ENCODE data around the gene RAB22A.

The RAB22A gene

DNA sequence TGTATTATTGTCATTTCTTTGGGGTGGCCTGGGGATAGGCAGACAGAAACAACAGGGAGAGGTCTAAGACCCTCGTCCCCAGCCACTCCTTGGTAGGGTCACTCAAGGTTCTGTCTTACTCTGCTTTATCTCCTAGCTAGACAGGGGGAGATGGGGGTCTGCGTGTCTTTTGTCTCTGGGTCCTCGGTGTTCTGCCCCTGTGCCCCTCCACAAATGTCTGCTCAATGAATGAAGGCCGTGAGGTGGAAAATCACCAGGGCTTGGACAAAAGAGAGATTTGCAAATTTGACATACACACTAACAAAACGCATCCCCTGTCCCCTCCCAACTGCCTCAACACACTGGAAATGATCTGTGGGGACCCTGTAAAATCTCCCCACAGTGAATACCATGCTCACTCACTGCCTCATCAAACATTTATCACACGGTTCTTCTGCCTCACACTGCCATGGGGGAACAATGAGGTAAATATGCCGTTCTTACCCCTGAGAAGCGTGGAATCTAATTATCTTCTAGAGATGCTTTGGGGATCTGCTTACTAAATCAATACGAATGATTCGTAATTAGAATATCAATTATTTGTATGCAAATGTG lies 66.3 kb downstream of the RAB22A start:
- Mint-ChIP-seq H3K9me3 (peaks cover 2% of the 10 kb centered on the region), H3K4me1 (no peaks in the 10 kb centered on the region), H3K36me3 (no peaks in the 10 kb centered on the region), H3K27me3 (peaks cover 44% of the 10 kb centered on the region), H3K27ac (no peak overlapping the region), H3K4me3 (no peak overlapping the region)
- no peak for DNase-seq
- CTCF ChIA-PET = no interaction called here

DNA sequence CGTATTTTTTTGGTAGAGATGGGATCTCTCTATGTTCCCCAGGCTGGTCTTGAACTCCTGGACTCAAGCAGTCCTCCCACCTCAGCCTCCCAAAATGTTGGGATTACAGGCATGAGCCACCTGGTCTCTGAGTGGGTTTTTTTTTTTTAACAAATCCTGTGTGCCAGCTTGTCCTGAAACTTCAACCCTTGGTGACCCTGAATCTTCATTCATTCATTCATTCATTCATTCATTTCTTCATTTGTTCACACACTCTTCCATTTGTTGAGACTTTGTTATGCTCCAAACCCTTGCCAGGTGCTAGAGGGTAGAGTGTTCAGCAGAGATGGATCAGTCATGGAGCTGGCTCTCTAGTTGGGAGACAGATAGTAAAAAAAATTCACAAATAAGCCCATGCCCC lies 67.5 kb downstream of the RAB22A start:
- peaks cover 45% of the 10 kb centered on the region for H3K27me3 Mint-ChIP-seq
- DNase-seq = no peak

GRCh38 chr20:58377766-58378401 lies 68.4 kb downstream of the RAB22A start:
- H3K4me3 Mint-ChIP-seq = no peak overlapping the region
- no peak overlapping the region for H3K27ac Mint-ChIP-seq
- DNase-seq = no peak
- peaks cover 9% of the 10 kb centered on the region for H3K9me3 Mint-ChIP-seq
- H3K4me1 Mint-ChIP-seq = no peaks in the 10 kb centered on the region
- peaks cover 50% of the 10 kb centered on the region for H3K27me3 Mint-ChIP-seq
- CTCF ChIA-PET = interaction anchor here (0.8 kb wide), 1 partner anchor 43 kb away, joined by 3 read pairs; no protein-coding TSS in a partner anchor
- no peaks in the 10 kb centered on the region for H3K36me3 Mint-ChIP-seq

More for the DNA sequence above, 67.5 kb downstream of the RAB22A start:
- CTCF ChIA-PET = no interaction called here
- Mint-ChIP-seq H3K4me3 (no peak overlapping the region), H3K9me3 (peaks cover 9% of the 10 kb centered on the region), H3K4me1 (no peaks in the 10 kb centered on the region), H3K27ac (no peak overlapping the region), H3K36me3 (no peaks in the 10 kb centered on the region)

DNA sequence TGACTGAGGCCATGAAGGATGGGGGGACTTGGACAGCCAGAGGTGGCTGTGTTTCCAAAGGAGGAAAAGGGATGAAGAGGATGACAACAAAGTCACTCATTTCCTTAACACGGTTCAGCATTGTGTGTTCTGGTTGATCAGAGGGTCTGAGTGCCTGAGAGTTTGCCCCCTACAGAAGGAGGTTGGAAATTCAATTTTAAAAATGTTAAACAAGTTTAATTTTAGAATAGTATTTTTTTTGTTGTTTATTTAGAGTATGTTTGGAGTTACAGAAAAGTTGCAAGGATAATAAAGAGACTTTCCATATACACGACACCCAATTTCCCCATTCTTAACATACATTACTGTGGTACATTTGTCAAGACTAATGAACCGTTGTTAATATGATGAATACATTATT lies 69.2 kb downstream of the RAB22A start:
- Mint-ChIP-seq H3K27ac (no peak overlapping the region), H3K4me1 (no peaks in the 10 kb centered on the region), H3K36me3 (no peaks in the 10 kb centered on the region), H3K27me3 (peaks cover 55% of the 10 kb centered on the region), H3K4me3 (no peak overlapping the region), H3K9me3 (peaks cover 9% of the 10 kb centered on the region)
- CTCF ChIA-PET = no interaction called here
- no peak for DNase-seq

GRCh38 chr20:58381627-58382026 lies 72.1 kb downstream of the RAB22A start:
- no peak for DNase-seq
- Mint-ChIP-seq H3K4me3 (no peak overlapping the region), H3K36me3 (no peaks in the 10 kb centered on the region), H3K4me1 (no peaks in the 10 kb centered on the region), H3K27me3 (peaks cover 60% of the 10 kb centered on the region), H3K9me3 (peaks cover 9% of the 10 kb centered on the region), H3K27ac (no peak overlapping the region)
- CTCF ChIA-PET = no interaction called here

- Mint-ChIP-seq H3K4me3 (no peak overlapping the region), H3K27me3 (peaks cover 61% of the 10 kb centered on the region), H3K36me3 (no peaks in the 10 kb centered on the region), H3K27ac (no peak overlapping the region), H3K9me3 (peaks cover 9% of the 10 kb centered on the region), H3K4me1 (no peaks in the 10 kb centered on the region)
- CTCF ChIA-PET = no interaction called here
- no peak for DNase-seq
These were observed 72.6 kb downstream of the RAB22A start for GRCh38 chr20:58382096-58382495.

DNA sequence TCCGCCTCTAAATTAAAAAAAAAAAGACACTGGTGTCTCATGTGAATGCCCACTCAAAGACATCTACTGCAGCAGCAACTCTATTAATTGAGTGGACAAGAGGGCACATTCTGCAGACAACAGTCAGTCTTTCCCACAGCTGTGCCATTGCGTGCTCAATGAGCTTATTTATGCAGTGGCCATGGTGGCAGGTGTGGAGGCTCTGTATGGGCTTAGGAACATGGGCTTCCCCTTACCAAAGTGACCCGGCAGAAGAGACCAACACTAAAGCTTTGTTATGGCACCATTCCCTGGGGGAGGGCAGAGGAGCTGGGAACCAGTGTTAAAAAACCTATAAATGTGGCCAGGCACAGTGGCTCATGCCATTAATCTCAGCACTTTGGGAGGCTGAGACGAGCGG lies 75.3 kb downstream of the RAB22A start:
- peaks cover 9% of the 10 kb centered on the region for H3K9me3 Mint-ChIP-seq
- peaks cover 41% of the 10 kb centered on the region for H3K27me3 Mint-ChIP-seq
- DNase-seq = no peak
- peaks cover 6% of the 10 kb centered on the region for H3K4me1 Mint-ChIP-seq
- CTCF ChIA-PET = no interaction called here
- H3K27ac Mint-ChIP-seq = no peak overlapping the region
- no peak overlapping the region for H3K4me3 Mint-ChIP-seq
- H3K36me3 Mint-ChIP-seq = peaks cover 5% of the 10 kb centered on the region

GRCh38 chr20:58388028-58388601 lies 78.6 kb downstream of the RAB22A start:
- H3K4me3 Mint-ChIP-seq = no peak overlapping the region
- H3K9me3 Mint-ChIP-seq = no peaks in the 10 kb centered on the region
- H3K36me3 Mint-ChIP-seq = peaks cover 29% of the 10 kb centered on the region
- H3K27me3 Mint-ChIP-seq = peaks cover 26% of the 10 kb centered on the region
- DNase-seq = no peak
- CTCF ChIA-PET = no interaction called here
- no peak overlapping the region for H3K27ac Mint-ChIP-seq
- H3K4me1 Mint-ChIP-seq = peaks cover 37% of the 10 kb centered on the region

DNA sequence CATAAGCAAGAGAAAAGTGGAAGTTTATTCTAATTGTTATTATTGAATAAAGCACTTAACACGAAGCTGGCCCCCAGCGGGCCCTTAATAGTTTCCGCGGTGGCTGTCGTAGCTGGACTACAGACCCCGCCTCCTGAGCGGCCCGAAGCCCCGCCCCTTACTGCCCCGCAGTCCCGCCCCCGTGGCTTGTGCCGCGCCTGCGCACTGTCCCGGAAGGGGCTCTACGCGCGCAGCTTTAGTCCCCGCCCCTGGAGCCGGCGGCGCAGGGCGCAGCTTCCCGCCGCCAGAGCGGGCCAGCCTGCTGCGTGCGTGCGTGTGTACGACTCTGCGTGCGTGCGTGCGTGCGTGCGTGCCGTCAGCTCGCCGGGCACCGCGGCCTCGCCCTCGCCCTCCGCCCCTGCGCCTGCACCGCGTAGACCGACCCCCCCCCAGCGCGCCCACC lies 79.4 kb downstream of the RAB22A start, which contains the start of gene VAPB:
Gene VAPB, plus strand, starts transcription at position 348 of the 442 bp plus-strand sequence. CDS start 231 bp downstream, outside the sequence.
- Mint-ChIP-seq H3K4me3 (peak within 1 kb of the TSS; percentile 87), H3K36me3 (peaks cover 32% of the 10 kb centered on the region), H3K27me3 (peaks cover 19% of the 10 kb centered on the region), H3K9me3 (no peaks in the 10 kb centered on the region), H3K27ac (peak within 1 kb of the TSS; percentile 92), H3K4me1 (peaks cover 41% of the 10 kb centered on the region)
- DNase-seq = peak; percentile 95
- CTCF ChIA-PET = no interaction called here

GRCh38 chr20:58389324-58389967 lies 79.9 kb downstream of the RAB22A start:
- H3K27ac Mint-ChIP-seq = peak overlapping the region; percentile 92
- H3K4me3 Mint-ChIP-seq = peak overlapping the region; percentile 87
- peaks cover 14% of the 10 kb centered on the region for H3K27me3 Mint-ChIP-seq
- CTCF ChIA-PET = no interaction called here
- H3K36me3 Mint-ChIP-seq = peaks cover 34% of the 10 kb centered on the region
- no peaks in the 10 kb centered on the region for H3K9me3 Mint-ChIP-seq
- H3K4me1 Mint-ChIP-seq = peaks cover 45% of the 10 kb centered on the region
- DNase-seq = no peak

DNA sequence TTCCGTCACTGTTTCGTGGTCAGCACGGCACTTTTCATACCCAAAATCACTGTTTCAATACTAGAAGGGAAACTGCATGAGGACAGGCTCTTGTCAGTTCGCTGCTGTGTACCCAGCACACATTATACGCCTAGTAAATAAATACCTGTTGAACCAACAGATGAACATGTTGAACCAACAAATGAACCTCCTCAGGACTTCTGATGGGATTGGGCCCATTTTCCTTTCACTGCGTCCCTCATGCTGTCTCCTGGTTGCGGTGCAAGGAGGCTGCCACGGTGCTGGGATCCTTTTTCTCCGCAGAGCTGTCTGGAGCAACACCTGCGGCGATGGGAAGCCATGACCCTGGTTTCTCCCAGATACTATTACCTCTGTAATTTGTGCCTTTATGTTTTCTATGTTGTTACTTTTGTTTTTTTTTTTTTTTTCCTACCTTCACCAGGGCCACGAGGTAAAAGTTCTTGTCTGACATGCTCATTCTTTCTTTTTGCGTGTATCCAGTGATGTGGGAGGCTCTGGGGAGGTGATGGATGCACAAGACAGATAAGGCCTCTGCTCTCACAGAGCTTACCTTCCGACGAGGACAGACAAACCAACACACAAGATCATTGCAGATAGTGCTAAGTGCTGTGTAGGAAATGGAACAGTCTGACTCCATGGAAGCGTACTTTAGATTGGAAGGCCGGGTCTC lies 80.6 kb downstream of the RAB22A start:
- Mint-ChIP-seq H3K27ac (peak overlapping the region; percentile 91), H3K9me3 (no peaks in the 10 kb centered on the region), H3K27me3 (peaks cover 9% of the 10 kb centered on the region), H3K4me3 (peak overlapping the region; percentile 87), H3K36me3 (peaks cover 34% of the 10 kb centered on the region), H3K4me1 (peaks cover 49% of the 10 kb centered on the region)
- DNase-seq = no peak
- CTCF ChIA-PET = no interaction called here

- Mint-ChIP-seq H3K27ac (peak overlapping the region; percentile 91), H3K4me3 (peak overlapping the region; percentile 87), H3K27me3 (peaks cover 7% of the 10 kb centered on the region), H3K36me3 (peaks cover 36% of the 10 kb centered on the region), H3K9me3 (no peaks in the 10 kb centered on the region), H3K4me1 (peaks cover 53% of the 10 kb centered on the region)
- DNase-seq = no peak
- CTCF ChIA-PET = no interaction called here
These were observed 81.1 kb downstream of the RAB22A start for GRCh38 chr20:58390659-58391035.

GRCh38 chr20:58392286-58392685 lies 82.8 kb downstream of the RAB22A start:
- CTCF ChIA-PET = no interaction called here
- Mint-ChIP-seq H3K4me3 (no peak overlapping the region), H3K27ac (no peak overlapping the region)

DNA sequence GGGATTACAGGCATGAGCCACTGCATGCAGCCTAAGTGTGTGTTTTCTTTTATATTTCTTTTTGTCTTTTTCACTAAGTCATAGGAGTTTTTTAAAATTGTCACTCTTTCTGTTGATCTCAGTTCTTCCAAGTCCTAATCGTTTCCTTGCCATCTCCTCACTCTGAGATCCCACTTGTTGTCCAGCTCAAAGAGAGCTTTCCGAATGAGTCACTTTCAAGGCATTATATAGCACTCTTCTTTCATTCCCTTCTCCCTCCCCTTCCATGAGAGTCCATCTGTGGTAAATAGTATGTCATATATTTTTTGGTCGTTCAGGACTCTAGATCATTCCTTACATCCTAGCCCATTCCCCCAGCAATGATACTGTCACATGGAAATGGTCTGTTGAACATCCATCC lies 83.8 kb downstream of the RAB22A start:
- H3K4me1 Mint-ChIP-seq = peaks cover 69% of the 10 kb centered on the region
- CTCF ChIA-PET = no interaction called here
- H3K4me3 Mint-ChIP-seq = no peak overlapping the region
- H3K27me3 Mint-ChIP-seq = no peaks in the 10 kb centered on the region
- H3K27ac Mint-ChIP-seq = peak overlapping the region; percentile 1
- H3K9me3 Mint-ChIP-seq = no peaks in the 10 kb centered on the region
- H3K36me3 Mint-ChIP-seq = peaks cover 44% of the 10 kb centered on the region
- no peak for DNase-seq

More at GRCh38 chr20:58392286-58392685, 82.8 kb downstream of the RAB22A start:
- H3K4me1 Mint-ChIP-seq = peaks cover 65% of the 10 kb centered on the region
- peaks cover under 1% of the 10 kb centered on the region for H3K27me3 Mint-ChIP-seq
- no peak for DNase-seq
- H3K36me3 Mint-ChIP-seq = peaks cover 43% of the 10 kb centered on the region
- H3K9me3 Mint-ChIP-seq = no peaks in the 10 kb centered on the region
